Measurements from ENCODE around the gene LDLRAD4.
"Not testable (repeated sequence)": the region's sequence is repeated elsewhere in the genome, so short reads cannot be mapped to it uniquely, and the experiment has no call there.

LDLRAD4 gene

DNA sequence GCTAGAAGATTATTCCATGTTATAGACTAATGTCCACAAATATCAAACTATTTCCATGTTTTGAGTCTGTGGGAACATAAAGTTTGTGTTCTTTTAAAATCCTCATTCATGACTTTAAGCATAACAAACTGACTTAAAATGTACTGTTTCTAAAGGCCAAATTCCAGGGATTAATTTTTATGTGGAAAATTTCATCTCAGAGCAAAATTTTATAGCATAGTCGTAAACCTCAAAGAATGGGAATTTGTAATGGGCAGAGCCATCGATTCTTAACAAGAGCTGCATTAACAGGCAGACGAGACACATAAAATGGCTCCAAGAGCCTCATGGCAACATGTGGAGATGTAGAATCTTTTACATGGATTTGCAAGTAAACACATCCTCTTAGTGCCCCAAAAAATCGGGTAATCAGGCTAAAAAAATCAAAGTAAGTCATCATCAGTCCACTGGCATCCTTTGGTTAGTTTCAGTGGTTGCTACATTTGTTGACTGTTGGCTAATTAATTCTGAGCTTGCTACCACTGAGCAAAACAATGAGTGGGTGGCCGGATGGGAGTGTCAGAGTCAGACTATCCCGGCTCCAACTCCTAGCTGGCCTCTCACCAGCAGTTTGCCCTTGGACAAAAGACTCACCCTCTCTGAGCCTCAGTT lies 388.2 kb downstream of the LDLRAD4 start:
- DNase-seq (ENCODE audit: extremely low read depth, low read depth): no peak
- TF ChIP-seq, protein P1, sequence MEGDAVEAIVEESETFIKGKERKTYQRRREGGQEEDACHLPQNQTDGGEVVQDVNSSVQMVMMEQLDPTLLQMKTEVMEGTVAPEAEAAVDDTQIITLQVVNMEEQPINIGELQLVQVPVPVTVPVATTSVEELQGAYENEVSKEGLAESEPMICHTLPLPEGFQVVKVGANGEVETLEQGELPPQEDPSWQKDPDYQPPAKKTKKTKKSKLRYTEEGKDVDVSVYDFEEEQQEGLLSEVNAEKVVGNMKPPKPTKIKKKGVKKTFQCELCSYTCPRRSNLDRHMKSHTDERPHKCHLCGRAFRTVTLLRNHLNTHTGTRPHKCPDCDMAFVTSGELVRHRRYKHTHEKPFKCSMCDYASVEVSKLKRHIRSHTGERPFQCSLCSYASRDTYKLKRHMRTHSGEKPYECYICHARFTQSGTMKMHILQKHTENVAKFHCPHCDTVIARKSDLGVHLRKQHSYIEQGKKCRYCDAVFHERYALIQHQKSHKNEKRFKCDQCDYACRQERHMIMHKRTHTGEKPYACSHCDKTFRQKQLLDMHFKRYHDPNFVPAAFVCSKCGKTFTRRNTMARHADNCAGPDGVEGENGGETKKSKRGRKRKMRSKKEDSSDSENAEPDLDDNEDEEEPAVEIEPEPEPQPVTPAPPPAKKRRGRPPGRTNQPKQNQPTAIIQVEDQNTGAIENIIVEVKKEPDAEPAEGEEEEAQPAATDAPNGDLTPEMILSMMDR (IDR thresholded peaks at IDR 0.05; ENCODE audit: low read depth, low read length): no peak

- not testable (repeated sequence) for DNase-seq (ENCODE audit: extremely low read depth, low read depth)
Measured at GRCh38 chr18:13608024-13608562, 389.5 kb downstream of the LDLRAD4 start.

DNA sequence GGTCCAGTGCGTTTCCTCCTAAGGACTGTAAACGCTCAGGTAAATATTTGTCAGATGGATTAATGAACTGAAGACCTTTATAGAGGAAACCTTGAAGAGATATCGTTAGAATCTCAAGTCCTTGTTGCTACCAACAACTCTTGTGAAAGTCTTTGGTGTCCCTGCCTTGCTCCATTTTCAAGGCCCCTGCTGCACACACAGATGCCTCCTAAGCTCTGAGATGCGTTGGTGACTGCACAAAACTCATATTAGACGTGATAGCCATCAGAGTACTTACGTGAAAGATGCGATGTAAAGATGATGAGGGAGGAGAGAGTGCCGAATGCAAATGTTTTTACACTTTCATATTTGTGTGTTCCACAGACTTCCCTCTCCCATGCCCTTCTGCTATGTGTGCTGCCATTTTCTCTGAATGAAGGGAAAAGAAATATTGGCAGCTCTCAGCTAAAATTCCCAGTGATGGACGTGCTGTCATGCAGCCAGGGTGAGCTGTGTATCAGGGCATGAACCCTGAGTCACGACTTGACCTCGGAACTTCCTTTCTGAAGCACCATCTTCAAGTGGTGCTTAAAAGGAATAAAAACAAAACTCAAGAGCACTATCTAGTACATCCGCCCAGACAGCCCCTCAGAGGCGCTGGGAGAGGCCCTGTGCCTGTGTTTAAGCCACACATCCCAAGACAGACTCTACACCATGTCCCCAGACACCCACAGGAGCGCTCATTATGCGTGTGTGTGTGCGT lies 390.4 kb downstream of the LDLRAD4 start:
- DNase-seq (ENCODE audit: extremely low read depth, low read depth): no peak
- TF ChIP-seq, protein P1 (IDR thresholded peaks at IDR 0.05; ENCODE audit: low read depth, low read length): no peak

DNA sequence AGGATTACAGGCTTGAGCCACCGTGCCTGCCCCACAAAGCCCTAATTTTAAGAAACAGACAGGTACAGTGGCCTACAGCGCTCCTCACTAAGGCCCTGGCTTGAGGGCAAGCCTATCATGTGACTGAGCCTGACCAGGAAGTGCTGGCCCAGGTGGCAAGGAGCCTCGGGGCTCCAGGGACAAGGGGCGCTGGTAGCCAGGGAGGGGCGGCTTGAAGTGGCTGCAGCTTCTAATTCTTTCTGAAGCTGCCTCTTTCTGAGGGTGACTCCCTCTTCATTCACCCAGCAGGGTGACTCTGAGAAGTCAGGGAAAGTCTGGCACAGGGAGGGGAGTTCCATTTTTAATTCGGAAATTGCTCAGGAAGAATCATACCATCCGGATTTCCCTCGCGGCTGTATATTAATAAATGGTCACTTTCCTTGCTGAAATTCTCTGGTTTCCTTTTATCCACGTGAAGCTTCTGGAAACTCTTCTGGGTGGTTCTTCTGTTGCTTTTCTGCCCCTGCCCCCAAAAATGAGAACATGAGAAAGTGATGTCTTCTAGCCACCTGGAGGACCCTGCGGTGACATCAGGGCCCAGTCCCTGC lies 392.1 kb downstream of the LDLRAD4 start:
- DNase-seq (ENCODE audit: extremely low read depth, low read depth): no peak
- TF ChIP-seq, protein P1 (IDR thresholded peaks at IDR 0.05; ENCODE audit: low read depth, low read length): no peak

DNA sequence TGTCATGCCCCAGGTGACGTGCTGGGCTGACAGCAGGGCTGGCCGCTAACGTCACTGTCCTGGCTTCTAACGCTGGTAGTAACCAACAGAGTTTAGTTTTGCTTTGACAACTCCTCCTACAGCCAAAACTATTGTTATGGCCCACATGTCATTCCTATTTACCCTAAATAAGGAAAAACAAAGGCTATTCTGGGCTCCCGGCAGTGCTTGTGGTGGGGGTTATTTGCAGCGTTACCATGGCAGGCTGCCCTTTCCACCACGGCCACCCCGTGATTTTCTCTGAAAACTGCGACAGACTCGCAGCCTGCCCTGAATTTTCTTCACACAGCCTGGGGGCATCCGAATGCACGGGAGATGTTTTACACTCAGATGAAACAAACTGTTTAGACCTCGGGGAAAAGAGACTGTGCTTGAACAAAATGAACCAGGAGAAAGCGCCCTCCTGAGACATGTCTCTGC lies 392.6 kb downstream of the LDLRAD4 start:
- no peak for DNase-seq (ENCODE audit: extremely low read depth, low read depth)
- TF ChIP-seq, protein P1 (IDR thresholded peaks at IDR 0.05; ENCODE audit: low read depth, low read length): no peak

DNA sequence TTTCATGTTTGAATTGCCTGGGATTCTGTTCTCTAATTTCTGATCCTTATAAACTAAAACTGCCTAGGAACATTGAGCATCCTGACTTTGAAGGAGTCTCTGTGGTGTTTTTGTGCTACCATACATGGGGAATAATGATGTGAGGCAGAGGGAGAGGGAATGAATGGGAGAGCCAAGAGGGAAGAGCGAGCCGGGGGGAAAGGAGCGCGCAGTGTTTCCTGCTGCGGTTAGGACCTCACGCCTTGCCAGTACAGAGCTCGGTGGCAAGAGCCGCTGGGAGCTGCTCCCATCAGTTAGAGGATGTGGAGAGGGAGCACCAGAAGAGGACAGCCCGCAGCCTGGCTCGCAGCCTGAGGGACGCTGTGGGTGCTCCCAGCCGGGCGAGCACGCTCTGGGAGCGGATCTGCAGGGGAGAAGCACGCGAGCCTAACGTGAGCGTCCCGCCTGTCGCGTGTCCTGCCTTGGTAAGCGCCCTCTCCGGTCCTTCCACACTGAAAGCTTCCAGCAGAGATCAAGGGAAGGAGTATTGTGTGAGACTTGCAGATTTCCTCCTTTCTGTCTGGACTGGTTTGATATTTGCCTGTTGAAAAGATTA lies 393.1 kb downstream of the LDLRAD4 start:
- TF ChIP-seq, protein P1 (IDR thresholded peaks at IDR 0.05; ENCODE audit: low read depth, low read length): no peak
- DNase-seq (ENCODE audit: extremely low read depth, low read depth): no peak

DNA sequence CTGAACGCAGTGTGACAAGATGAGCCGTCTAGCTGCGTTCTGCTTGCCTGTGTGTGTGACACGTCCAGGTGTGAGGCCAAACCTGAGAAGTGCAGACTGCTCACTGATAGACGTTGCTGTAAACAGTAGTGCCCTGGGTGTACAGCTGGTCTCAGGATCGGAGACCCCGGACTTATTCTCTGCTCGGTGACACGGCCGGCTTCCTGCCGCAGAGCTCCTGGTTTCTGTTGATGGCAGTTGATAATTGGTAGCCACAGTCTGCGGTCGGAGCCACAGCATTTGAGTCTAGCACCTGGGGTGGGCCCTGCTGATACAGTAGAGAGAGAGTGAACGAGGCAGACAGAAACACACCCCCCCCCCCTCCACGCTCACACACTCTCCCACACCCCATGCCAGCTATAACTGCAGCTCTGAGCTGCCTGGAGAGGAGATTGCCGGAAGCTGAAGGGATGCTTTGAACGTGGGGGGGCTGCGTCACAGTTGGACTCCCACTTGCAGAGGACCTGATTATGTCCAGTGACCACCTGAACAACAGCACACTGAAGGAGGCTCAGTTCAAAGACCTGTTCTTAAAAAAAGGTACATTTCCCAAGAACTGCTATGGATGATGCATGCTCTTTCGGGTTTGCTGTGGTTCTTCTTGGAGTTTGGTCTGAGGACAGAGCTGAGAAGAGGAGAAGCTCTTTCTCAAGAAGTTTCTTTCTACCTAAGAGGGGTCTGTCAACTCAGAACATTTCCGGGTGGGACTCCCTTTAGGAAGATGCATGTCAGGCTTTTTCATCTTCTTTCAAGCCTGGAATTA lies 393.8 kb downstream of the LDLRAD4 start:
- no peak for DNase-seq (ENCODE audit: extremely low read depth, low read depth)
- TF ChIP-seq, protein P1 (IDR thresholded peaks at IDR 0.05; ENCODE audit: low read depth, low read length): no peak
